Loucy (cell line): ENCODE results near the gene SATB2.

Experiments
- EZH2phosphoT487 ChIP-seq: fragments of 200-600 bp; IDR thresholded peaks from 2 replicates; pipeline ENCODE4 v1.6.1; 2018; ENCODE audit warnings: antibody characterized with exemption, mild to moderate bottlenecking, moderate library complexity, borderline replicate concordance
- TF ChIP-seq, protein P1 (sequence below): fragments of 200-600 bp; sonication (generic); conservative IDR thresholded peaks from 2 replicates; pipeline ENCODE4 v1.5.1; 2014; ENCODE audit warnings: mild to moderate bottlenecking, antibody characterized with exemption, low read length

DNA sequence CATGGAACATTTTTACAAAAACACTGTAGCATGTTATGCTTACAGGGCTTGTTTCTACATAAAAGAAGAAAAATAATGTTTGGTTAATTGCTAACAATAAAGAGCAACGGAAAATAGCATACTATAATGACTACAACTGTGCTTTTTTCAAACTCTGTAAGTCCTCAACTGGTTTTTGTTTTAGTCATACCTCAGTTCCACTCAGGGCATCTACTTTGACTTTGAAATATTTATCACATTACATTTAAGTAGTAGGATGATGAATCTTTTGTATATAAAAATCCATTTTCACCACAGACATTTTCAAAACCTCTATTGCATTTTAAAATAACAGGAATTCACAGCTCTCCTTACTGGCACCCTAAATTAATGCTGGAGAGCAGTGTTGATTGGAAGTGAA is 8.3 kb downstream of the SATB2 start:
- TF ChIP-seq, protein P1, sequence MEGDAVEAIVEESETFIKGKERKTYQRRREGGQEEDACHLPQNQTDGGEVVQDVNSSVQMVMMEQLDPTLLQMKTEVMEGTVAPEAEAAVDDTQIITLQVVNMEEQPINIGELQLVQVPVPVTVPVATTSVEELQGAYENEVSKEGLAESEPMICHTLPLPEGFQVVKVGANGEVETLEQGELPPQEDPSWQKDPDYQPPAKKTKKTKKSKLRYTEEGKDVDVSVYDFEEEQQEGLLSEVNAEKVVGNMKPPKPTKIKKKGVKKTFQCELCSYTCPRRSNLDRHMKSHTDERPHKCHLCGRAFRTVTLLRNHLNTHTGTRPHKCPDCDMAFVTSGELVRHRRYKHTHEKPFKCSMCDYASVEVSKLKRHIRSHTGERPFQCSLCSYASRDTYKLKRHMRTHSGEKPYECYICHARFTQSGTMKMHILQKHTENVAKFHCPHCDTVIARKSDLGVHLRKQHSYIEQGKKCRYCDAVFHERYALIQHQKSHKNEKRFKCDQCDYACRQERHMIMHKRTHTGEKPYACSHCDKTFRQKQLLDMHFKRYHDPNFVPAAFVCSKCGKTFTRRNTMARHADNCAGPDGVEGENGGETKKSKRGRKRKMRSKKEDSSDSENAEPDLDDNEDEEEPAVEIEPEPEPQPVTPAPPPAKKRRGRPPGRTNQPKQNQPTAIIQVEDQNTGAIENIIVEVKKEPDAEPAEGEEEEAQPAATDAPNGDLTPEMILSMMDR: no peak
- no peak for TF ChIP-seq EZH2phosphoT487
